Muscle of arm (tissue), 12 donors: Measurements from ENCODE around the gene FBXO38. TPM values are rescaled to one million over a fixed set of nuclear protein-coding genes. Genes with fewer than 3 reads are reported as not detected.
A peak's percentile ranks its signal among the peaks of the same experiment; 100 is the strongest.
"Not testable (repeated sequence)": the region's sequence is repeated elsewhere in the genome, so short reads cannot be mapped to it uniquely, and the experiment has no call there.

Experiments used
- DNase-seq: peaks from one replicate; pipeline ENCODE4 v3.0.0-alpha.2; 2013
- polyA plus RNA-seq, 12 donors: library from polyadenylated mRNA; unstranded; fragments of 120-200 nt; gene quantifications; one replicate each; pipeline ENCODE4 v1.2.1, GENCODE V29; 2013; ENCODE audit not compliant: insufficient read length in 12 of 12

Gene FBXO38
- polyA plus RNA-seq, 12 donors = 21.6 to 59.4 (median 30.4) TPM; not detected in 1

DNA sequence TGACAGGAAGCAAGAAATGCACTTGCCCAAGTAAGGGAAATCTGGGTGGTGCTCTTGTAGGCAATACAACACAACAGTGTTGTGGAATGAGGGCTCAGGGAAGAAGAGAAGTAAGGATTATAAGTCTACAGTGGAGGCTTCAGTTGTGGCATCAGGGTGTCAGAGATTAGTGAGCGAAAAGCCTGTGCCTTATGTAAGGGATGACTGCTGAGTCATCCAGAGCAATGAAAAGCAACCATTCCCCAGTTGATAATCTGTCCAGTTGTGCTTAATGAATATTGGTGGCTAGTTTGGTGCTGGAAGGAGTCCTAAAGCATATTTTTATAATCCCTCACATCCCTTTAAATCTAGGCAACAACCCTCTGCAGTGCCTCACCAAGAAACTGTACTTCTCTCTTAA is 42.0 kb downstream of the FBXO38 start:
- no peak for DNase-seq

DNA sequence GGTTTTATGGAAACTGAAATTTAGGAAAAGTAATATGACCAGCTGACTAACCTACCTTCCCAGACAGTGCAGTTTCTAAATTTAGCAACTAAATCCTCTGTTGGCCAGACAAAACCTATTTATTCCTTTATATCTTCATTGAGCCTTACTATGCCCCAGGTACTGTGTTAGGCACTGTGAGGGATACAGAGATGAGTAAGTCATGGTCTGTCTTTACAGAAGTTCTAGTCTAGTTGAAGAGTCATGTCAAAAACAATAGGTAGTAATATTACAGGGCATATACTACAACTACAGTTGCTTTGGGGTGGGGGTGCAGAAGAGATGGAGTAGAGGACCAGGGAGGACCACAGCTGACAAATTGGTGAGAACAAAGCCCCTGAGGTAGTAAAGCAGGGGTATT is 42.8 kb downstream of the FBXO38 start:
- DNase-seq = no peak

DNA sequence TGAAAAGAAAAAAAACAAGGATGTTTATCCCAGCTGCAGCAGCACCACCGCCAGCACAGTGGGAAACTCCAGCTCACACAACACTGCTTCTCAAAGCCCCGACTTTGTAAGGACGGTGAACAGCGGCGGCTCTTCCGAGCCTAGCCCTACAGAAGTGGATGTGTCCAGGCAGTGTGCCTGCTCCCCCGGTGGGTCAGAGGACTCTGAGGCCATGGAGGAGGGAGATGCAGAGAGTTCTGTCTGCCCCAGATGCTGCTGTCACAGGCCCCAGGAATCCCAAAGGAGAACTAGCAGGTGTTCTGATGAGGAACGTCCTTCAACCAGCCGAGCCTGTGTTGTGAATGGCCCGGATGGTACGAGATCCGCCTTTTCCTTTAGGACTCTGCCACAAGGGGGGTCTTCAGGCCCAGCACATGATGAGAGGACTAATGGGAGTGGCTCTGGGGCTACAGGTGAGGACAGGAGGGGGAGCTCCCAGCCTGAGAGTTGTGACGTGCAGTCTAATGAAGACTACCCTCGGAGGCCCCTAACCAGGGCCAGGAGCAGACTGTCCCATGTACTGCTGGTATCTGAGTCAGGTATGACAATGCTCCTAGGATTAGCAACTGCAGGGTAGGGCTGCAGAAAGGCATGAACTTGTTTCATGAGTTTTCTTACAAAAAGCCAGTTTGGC is 43.7 kb downstream of the FBXO38 start:
- DNase-seq = no peak

DNA sequence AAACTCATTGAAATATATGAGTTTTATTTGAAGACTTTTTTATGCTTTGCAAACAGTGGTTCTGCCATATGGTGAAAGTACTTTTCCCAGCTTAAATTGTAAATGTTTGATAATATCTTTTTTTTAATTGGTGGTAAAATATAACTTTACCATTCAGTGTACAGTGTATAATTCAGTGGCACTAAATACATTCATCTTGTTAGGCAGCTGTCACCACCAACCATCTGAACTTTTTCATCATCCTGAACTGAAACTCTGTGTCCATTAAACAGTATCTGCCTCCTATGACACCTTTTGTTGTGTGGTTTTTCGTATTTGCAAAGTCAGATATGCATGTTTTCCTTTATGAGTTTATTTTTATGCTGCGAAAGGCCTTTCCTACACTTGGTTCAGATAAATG is 45.1 kb downstream of the FBXO38 start:
- DNase-seq = no peak

DNA sequence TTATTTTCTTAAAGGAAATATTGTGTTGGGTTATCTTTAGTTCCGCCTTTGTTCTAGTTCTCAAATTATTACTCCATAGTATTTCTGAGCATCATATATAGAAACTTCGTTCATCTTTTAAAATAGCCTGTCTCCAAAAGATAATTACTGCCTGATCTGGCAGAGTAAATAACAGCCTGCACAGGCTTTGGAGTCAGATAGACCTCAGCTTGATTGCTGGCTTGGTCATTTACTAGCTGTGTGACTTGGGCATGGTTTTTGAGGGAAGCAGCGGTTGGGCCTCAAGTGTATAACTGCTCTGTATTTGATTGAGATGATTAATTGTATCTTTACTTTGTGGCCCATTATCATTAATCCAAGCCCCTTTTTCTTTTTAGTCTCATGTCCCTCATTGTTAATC is 50.1 kb downstream of the FBXO38 start:
- no peak for DNase-seq

DNA sequence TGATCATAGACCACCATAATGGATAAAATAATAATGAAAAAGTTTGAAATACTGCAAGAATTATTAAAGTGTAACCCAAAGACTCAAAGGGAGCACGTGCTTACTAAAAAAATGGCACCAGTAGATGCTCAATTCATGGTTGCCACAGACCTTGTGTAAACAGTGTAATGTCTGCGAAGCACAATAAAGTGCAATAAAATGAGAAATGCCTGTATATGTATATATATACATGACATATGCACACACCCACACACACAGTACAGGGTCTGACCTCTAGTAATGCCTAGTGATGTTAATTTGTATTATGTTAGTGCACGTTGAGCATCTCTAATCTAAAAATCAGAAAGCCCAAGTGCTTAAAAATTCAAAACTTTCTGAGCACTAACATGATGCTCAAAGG is 52.3 kb downstream of the FBXO38 start:
- no peak for DNase-seq

DNA sequence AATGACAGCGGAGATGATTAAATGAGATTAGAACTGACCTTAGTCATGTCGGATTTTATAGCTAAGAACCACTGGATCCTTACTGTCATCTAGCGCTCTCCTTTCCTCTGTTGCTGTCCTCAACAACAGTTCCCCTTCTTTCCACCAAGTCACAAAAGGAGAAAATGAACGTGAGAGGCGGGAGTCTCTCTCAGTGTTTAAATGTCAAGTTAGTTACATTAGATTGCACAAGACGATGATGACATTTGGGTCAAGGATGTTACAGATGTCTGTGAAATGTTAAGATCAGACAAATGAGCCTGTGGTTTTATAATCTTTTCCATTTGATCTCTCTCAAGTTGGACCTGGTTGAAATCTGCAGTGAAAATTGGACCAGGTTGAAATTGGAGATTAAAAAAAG is 53.5 kb downstream of the FBXO38 start:
- DNase-seq = no peak

DNA sequence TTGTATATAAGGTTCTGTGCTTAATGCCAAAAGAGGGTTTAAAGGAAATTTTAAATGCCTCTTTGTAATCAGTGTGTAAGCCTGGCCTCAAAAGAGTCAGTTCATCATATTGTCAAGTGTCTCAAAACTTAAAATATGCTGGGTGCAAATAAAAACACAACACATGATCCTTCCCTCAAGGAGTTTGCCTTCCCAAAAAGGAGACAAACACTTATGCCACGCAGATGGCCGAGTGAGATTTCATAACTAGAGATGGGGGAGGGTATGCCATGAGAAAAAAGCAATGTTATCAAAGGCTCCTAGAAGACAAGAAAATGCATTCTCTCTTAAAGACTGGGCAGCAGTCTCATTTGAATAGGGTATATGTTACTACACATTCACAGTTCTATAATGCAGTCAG is 55.2 kb downstream of the FBXO38 start:
- no peak for DNase-seq

DNA sequence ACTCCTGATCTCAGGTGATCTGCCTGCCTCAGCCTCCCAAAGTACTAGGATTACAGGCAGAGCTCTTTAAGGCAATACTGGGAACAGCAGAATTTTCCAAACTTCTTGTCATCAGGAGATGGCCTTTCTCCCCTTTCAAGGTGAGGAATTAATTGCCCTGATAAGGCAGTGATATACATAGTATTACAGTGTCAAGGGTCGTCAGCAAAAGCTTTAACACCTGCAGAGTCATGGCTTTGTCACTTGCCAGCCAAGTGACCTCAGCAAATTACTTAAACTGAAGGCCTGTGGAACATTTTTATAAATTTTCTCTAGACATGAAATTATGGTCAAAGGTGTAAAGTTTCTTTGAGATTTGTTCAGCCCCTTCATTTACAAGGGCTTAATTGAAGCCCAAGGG is 59.5 kb downstream of the FBXO38 start:
- DNase-seq = no peak

DNA sequence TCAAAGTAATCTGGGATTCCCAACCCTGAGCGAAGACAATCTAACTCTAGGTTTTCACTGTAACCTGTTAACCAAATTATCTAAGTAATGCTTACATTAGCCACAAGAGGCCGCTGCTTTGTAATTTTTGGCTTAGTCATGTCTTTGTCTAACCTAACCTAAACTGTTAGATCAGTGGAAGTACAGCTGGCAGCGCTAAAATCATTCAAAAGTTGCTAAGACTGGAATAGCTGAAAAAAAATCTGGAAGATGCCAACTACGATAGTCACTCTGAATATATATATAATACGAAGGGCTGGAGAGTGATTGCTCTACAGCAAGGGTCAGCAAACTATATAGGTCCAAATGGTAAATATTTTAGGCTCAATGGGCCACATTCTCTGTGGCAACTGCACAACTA is 60.2 kb downstream of the FBXO38 start:
- DNase-seq = peak; percentile 64

DNA sequence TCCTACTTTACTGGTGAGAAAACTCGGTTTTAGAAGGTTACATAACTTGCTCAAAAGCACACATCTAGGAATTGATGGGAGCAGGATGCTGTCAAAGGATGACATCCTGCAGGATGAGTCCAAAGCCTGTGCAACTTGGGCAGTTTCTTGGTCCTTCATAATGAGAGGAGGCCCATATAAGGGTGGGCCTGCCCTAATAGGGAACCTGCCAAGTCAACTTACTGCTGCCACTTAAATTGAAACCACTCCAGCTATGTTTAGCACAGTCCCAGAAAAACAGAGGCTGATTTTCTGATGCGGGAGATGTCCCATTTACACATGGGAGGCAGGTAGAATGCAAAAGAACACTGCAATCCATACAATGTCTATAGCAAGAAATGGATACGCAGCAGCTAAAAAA is 61.8 kb downstream of the FBXO38 start:
- DNase-seq = no peak

DNA sequence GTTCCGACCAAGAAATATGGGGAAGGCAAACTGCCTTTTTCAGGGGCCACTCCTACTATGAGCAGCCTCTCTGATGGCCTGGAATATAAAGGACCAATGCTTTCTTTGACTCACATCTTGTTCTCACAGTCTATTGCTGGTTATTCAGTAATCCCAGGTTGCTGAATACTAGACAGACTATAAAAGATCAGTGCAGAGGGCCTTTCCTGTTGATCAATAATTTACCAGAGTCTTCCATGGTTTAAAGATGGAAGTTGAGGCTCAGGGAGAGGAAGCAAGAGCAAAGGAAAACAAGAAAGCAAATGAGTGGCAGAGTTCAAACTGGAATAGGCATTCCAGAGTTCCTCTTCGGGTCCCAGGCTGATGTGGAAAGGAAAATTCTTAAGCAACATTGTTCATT is 62.9 kb downstream of the FBXO38 start:
- DNase-seq = no peak

DNA sequence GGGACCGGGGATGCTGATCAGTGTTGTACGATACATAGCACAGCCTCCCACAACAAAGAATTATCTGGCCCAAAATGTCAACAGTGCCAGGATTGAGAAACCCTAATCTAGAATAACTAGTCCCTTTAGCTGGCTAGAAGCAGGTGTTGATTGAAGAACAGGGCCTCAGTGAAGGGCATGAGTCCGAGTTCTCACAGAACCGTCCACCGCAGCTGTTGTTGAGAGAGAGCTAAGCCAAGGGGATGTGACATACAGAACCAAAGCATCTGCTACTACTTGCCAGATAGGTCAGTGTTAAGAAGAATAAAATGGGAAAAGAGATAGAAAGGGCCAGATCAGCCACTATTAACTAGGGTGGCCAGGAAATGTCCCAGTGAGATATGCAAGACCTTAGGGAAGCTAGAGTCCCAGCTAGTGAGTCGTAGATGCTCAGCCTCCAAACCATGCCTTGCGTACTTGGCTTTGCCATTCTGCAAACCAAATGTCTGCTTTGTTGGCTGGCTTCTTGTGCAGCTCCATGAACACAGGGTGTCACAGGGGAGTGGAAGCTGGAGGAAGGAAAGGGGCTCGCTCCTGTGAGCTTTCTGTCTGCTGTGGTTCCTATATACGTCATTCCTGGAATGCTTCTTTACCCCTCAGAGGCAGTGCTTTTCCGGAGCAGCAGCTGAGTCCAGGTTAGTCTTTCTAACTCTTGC is 68.9 kb downstream of the FBXO38 start:
- DNase-seq = no peak

DNA sequence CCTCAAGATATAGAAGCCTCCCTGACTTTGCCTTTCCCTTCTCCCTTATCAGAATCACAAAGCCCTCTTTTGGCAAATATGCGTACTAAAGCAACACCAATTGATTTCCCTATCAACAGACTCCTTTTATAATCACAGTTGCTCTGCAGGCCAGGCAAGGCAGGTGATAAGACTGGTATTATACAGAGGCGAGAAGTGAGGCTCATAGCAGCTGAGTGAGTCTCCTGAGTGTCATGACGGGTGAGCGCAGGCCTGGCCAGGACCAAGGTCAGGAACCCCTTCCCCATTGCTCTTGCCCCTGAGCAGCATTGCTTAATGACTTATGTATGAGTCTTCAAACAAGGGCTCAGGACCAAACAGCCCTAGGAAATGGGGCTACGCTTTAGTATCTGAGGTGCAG is 70.8 kb downstream of the FBXO38 start:
- no peak for DNase-seq

DNA sequence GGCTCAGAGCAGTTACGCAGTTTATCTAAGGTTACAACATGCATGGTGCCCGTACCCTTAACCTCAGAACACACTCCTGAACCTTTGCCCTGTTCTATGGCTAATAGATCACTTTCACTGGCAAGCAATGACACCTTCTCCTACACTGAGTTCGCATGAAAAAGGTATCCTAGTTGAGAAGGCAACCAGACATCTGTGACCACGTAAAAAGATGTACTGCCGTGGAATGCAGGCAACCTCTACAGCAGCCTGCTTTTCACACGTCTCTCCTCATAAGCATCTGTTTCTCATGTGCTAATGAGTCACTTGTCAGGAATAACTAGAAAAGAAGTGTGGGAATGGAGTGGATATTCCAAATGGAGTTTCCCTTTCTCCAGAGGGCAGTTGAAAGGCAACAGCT is 71.4 kb downstream of the FBXO38 start:
- no peak for DNase-seq

DNA sequence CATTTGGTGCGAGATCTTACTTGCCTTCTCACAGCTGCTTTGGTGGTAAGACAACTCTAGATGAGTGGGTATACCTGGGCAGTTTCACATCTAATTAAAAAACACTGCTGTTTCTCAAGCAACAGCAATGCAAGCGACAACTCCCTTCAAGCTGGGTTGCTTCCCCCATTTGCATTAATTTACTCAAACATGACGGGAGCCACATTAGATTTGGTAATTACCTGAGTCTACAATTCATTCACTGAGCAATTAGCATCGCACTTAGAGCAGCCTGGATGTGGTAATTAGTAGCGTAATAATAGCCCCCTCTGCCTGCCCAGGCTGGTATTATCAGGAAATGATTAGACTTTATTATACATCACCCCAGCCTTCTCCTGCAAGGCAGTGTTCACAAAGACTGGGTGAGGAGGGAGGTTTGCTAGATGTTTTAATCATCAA is 73.4 kb downstream of the FBXO38 start:
- no peak for DNase-seq

DNA sequence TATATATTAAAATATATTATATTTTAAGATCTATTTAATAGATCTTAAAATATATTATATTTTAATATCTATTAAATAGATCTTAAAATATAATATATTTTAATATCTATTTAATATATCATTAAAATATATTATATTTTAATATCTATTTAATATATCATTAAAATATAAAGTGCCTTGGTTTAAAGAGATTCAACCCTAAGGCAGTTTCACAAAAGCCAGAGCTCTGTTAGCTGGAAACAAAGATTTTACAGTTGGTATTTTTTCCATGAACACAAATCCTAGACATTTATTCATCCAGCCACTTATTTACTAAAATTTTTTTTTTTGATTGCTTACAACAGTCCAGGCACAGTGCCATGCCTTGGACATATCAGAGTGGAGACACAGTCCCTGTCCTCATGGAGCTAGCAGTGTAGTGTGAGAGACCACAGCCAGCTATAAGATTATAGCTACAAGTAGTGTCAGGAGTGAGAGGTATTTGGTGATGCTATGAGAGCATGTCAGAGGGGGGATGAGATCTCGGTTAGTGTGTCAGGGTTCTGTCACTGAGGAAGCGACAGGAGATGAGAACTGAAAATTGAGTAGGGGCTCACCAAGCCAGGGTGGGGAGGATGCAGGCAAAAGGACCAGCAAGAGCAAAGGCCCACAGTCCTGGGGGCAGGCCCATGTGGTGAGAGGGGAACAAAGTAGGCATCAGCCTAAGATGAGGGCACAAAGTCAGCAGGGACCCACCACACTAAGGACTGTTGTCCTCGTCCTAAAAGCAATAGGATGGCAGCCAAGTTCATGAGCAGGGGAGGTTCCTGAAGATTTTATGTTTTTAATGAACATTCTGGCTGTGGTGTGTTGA is 74.5 kb downstream of the FBXO38 start:
- no peak for DNase-seq

DNA sequence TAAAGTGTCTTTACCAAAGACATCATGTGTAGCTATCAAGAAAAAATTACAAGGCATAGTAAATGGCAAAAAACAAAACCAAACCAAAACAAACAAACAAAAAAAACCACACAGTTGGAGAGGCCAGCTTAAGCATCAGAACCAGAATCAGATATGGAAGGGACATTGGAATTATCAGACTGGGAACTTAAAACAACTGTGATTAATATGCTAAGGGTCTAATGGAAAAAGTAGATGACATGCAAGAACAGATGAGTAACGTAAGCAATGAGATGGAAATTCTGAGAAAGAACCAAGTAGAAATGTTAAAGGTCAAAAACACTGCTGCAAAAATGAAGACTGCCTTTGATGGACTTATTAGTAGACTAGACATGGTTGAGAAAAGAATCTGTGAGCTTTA is 75.9 kb downstream of the FBXO38 start:
- no peak for DNase-seq

DNA sequence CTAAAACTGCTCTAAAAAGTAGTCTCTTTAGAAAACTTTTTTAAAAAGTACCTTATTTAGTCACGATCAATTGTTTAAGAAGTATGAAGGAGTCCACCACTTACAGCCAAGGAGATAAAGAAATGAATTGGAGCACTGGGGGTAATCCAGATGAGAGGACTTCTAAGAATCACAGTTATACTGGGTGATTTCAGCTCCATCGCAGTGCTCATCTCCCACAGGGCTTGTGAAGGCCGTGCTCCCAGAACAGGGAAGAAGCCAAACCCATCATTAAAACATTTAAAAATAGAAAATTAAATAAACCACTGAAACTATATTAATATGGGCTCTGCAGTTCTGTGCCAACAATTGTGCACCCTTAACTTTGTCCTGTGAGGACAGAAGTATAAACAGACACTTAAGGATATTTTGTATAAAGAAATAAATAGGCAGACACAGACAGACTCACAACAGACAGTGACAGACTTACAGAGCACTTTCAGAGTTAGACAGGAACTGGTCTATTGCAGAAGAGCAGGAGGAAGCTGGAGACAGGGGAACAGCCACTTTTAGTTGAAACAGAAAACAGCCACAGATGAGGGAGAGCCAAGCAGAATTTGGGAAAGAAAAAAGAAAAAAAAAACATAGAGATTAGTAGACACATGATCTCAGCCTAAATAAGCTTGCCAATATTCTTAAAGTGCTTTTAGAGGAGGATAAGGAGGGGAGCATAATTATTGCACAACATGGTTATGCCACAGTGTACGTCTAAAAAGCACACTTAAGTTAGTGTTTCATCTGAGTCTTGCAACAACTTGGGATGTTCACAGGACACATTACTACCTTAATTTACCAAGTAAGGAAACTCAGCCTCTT is 81.8 kb downstream of the FBXO38 start:
- DNase-seq = no peak

DNA sequence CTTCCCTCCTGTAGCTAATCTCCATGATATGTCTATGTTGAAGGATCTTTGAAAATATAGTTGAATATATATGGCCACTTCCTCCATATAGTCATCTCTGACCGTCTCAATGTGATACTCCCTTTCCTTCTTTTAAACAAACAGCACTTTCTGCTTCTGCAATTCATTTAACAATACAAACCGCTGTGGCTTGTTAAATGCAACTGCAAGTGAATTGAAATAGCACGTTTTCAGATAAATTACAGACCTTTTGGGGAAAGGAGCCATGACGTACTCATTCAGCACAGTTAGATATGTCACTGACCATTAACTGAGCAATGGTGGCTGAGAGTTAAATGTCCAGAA is 82.5 kb downstream of the FBXO38 start:
- DNase-seq = no peak

DNA sequence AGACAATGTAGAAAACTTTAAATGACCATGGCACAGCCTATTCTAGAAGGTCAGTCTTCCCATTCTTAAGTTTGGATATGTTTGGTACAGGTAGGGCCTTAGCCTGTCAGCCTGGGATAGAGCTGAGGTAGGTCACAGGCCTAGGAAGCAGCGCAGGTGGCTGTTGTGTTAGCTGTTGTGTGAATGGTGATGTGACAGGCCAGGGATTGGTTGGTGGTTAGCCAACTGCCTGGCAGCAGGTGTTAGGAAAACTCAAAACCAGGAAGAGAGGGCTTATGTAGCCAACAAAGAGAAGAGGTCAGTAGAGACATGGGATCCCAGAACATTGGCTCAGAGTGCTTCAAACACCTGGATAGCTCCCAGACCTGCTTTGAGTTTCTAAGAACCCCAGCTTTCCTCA is 84.2 kb downstream of the FBXO38 start:
- DNase-seq = no peak

DNA sequence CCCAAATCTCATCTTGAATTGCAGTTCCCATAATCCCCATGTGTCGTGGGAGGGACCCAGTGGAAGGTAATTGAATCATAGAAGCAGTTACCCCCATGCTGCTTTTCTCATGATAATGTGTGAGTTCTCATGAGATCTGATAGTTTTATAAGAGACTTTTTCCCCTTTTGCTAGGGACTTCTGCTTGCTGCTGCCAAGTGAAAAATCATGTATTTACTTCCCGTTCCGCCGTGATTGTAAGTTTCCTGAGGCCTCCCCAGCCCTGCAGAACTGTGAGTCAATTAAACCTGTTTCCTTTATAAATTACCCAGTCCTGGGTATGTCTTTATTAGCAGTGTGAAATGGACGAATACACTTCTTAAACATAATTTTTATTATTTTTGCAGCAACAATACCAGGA is 85.0 kb downstream of the FBXO38 start:
- not testable (repeated sequence) for DNase-seq
